HG02884 (cell line): ENCODE results near the gene DMKN.

Experiments used
- ATAC-seq: cut with Tn5 transposase; IDR thresholded peaks from one replicate; pipeline ENCODE4 v1.9.1; 2021; ENCODE audit warnings: mild to moderate bottlenecking, moderate library complexity; ENCODE audit not compliant: unreplicated experiment

DMKN gene, protein sequence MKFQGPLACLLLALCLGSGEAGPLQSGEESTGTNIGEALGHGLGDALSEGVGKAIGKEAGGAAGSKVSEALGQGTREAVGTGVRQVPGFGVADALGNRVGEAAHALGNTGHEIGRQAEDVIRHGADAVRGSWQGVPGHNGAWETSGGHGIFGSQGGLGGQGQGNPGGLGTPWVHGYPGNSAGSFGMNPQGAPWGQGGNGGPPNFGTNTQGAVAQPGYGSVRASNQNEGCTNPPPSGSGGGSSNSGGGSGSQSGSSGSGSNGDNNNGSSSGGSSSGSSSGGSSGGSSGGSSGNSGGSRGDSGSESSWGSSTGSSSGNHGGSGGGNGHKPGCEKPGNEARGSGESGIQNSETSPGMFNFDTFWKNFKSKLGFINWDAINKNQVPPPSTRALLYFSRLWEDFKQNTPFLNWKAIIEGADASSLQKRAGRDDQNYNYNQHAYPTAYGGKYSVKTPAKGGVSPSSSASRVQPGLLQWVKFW

GRCh38 chr19:35513628-35514281 is at the start of gene DMKN:
Gene DMKN (minus strand): TSS chr19:35513649. CDS start chr19:35513475, 174 bp downstream.
- ATAC-seq: no peak

GRCh38 chr19:35562776-35563175 is 49.3 kb upstream of the DMKN start:
- no peak for ATAC-seq

- ATAC-seq: no peak
Measured at GRCh38 chr19:35562336-35562735, 48.9 kb upstream of the DMKN start.

DNA sequence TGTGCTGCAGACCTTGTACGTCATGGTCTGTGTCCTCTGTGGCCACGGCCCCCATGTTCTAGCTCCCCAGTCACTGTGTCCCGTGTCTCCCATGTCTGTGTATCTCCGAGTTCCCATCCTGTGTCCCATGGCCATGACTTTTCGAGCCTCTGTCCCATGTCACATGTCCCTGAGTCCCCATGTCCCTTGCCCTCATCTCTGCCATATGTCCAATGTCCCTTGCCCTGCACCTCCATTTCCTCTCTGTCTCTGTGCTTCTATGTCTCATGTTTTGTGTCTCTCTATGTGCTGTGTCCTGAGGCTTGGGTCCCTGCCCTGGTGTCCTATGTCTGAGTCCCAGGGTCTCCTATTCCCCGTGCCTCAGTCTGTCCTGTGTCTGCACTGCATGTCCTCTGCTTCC is 48.0 kb upstream of the DMKN start:
- no peak for ATAC-seq

GRCh38 chr19:35560677-35561076 is 47.2 kb upstream of the DMKN start:
- ATAC-seq: no peak

DNA sequence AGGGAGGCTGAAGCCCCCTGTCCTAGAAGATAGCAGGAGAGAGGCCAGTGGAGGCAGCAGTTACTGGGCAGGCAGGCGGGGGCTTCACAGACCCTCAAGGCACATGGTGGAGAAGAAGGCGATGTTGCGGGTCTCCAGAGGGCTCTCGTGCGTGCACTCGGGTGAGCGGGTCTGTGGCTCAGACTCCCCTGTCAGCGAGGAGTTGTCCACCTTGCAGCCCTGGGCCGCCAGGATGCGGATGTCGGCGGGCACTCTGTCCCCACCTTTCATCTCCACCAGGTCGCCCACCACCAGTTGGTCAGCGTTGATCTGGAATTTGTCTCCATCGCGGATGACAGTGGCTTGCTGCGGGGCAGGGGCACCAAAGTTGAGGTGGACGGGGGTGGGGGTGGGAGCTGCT is 46.8 kb upstream of the DMKN start:
- ATAC-seq: no peak

DNA sequence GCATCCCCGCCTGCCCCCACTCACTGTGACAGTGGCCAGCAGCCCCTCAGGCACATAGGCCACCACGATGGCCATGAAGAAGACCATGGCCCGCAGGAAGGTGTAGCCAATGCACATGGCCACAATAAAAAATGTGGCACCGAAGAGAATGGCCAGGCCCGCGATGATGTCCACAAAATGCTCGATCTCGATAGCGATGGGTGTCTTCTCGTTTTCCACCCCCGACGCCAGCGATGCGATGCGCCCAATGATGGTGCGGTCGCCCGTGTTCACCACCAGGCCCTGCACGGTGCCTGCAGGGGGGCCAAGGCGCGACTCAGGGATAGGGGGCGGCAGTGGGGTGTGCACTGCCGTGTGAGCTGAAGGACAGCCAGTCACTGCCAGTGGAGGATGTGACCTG is 46.3 kb upstream of the DMKN start:
- no peak for ATAC-seq

GRCh38 chr19:35559281-35559659 is 45.8 kb upstream of the DMKN start:
- ATAC-seq: no peak

DNA sequence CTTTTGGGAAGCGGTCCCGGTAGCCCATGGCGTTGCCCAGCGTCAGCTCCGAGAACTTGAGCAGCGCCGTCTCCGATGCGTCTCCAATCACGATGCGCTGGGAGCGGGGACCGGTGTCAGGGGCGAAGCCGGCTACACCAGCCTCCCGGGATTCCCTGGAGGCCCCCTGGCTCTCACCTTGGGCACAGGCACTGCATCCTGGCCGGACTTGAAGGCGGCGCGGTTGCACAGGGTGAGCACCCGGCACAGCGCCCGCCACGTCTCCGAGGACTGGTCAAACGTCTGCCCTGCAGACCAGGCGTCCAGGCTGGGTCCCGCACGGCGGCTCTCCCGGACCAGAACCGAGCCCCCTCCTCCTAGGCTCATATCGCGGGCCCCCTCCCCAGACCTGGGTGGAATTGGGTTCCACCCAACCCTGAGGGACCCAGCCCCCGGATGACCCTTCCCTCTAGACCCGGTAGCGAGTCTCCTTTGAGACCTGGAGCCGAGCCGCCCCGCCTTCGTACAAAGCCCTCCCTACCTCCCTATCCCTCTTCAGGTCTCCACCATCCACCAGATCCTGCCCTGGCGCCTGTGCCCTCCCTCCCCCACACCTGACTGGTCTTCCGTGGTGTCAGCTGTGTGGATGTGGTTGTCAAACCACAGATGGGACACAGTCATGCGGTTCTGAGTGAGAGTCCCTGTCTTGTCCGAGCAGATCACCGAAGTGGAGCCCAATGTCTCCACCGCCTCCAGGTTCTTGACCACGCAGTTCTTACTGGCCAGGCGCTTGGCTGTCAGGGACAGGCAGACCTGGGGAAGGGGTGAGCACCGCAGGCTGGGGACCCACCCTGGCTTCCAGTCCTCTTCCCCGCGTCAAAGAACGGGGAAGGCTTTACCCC is 45.2 kb upstream of the DMKN start:
- ATAC-seq: no peak

DNA sequence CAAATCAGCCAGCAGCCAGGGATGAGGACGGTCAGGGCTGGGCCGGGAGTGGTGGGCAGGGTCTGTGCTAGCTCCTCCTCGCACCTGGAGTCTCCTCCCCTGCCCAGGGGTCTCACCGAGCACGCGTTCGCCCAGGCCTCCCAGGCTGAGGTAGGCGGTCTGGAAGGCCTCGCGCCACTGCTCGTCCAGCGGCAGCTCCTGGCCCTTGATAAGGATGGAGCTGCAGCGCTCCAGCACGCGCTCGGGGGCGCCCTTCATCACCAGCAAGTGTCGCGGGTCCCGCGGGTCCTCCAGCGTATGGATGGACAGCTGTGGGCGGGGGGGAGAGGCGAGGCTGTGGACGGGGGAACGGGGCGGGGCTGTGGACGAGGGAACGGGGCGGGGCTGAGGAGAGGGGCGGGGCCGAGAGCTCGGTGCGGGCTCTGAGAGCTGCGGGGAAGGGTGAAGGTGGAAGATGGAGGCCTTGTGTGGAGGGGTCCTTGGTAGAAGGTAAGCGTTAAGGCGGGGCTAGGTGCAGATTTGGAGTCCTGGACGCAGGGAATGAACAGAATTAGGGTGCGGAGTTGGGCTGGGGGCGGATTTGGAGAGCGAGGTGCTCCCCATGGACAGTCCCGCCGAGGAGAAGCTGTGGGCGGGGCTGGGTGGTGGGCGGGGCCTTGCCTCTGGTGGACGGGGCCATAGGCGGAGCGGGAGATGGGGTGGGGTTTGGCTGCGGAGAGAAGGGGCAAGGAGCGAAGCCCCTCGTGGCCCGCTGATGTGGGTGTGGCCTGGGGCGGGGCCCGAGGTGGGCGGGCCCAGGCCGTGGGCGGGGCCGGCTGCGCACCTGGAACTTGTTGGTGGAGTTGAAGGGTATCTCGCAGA is 44.3 kb upstream of the DMKN start:
- no peak for ATAC-seq

DNA sequence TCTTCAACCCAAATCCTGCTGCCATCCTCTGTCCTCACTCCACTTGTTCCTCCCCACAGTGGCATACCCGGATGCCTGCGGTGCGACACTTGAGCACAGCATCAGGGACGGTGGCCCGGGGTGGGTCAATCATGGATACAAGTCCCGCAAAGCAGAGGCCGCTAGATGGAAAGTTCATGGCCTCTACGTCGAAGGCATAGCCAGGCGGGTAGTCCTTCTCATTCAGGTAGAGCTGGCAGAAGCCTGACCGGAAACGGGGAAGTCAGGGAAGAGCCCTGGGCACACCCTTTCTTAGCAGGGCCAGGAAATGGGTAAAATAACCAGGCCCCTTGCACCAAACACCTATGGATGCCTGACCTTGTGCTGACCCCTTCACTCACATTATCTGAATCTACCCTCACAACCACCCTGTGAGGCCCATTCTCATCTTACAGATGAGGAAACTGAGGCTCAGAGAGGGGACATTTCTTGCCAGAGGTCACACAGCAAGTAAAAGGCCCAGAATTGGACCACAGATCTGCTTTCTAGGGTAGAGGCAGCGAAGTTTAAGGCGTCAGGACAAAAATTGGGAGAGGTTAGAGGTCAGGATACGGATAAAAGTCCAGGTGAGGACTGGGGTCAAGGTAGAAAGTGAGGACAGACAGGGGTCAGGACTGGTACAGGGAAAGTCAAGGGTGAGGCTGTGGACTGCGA is 43.5 kb upstream of the DMKN start:
- no peak for ATAC-seq

DNA sequence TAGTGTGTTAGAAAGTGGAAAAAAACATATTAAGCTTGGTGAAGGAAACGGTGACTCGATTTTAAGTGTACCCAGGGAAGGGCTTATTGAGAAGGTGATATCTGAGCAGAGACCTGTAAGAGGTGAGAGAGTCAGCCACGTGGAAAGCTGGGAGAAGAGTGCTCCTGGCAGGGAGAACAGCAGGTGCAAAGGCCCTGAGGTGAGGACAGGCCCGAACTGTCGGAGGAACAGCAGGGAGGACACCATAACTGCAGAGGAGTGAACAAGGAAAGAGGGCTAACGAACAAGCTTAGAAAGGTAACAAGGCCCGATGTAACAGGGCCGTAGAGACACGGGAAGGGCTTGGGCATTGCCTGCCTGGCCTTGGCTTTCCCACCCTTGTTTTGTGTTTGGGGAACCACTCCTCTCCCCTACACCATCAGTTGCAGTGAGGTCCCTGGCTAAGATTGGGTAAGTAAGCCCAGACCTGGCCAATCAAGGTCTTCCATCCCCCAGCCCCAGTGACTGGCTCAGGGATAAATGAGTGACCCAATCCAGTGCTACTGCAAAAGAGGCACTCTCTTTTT is 42.7 kb upstream of the DMKN start:
- ATAC-seq: no peak

DNA sequence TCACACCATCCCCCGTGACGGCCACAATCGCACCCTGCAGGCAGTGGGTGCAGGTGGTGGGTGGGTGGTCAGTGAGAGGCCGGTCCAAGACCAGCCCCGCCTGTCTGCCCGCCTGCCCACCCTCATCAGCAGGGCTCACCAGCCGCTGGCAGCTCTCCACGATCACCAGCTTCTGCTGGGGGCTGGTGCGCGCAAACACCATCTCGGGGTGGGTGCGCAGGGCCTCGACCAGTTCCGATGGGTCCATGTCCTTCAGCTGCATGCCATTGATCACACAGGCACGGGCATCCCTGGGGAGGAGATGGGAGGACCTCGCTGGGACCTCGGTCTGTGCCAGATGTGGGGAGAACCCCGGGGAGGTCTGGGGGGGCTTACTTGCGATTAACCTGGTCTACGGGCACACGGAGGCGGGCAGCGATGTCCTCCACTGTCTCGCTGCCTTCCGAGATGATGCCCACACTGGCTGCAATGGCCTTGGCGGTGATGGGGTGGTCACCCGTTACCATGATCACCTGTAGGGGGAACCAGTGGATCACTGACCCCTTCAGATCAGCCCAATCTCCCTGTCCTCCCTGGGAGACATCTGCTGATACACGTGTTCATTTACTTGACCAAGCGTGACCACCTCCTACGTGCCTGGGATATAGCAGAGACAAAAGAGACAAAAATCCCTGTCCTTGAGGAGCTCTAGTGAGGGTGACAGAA is 42.0 kb upstream of the DMKN start:
- ATAC-seq: no peak

DNA sequence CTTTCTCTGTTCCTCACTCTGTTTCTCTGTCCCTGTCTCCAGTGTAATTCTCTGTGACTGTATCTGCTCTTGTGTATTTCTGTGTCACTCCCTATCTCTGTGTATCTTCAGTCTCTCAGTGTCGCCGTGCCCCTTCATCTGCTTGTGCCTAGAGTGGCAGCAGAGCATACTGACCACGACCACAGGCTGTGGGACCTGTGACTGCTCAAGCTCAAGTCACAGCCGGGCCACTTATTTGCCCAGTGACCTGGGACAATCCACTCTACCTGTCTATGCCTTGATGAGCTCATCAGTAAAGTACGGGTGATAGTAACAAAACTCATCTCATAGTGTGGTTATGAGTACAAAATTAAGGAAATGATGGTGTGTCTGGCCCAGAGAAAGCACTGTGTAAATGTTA is 40.6 kb upstream of the DMKN start:
- ATAC-seq: no peak

DNA sequence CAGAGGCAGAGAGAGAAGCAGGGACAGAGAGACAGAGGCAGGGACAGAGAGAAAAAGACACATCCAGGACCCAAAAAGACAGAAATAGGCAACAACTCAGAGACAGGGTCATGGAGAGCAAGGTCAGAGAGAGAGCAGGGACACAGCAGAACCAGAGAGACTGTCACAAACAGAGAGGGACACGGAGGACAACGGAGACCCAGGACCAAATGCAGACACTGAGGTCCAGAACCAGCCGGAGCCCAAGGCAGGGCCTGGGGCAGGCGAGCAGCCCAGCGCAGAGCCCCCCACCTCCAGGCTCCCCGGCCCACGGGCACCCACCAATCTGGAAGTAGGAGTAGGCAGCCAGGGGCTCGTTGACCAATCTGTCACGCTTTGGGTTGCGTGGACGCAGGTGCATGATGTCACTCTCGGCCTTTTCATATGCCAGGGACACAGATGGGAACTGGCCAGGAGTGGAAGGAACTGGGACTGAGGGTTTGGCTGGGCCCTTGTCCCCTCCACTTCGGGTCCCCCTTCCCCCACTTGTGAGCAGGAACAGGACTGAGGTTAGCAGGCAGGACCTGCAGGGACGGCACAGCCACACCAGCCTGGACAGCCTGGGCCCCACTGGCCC is 40.0 kb upstream of the DMKN start:
- ATAC-seq: no peak

DNA sequence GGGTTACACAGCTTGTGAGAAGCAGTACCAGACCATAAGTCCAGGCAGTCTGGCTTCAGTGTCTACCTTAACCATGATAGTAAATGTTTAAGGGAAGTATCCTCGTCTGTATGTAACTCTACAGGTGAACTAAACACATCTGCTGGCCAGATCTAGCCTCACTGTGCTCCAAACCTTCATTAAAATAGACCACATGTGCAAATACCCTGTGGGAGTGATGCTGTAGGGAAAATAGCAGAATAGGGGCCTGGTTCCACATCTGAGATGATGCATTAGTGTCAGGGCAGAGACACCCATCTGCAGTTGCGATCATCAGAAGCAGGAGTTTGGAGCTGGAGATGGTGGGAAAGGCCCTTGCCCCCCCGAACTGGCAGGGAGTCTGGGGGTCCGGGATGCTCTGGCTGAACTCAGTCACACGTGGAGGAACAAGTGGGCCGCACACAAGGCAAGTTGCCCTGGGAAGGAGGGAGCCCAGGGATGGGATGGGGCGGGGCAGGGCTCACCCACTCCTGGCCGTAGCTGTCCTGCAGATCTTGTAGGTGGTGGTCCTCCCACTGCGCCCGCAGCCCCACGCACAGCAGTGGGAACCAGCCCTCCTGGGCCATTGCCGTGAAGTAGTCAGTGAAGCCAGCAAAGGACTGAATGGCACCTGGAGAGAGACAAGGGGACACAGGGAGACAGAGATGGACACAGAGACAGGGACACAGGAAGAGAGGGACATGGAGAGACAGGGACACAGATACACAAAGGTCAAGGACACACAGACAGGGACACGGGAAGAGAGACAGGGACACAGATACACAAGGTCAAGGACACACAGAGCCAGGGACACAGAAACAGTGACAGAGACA is 39.3 kb upstream of the DMKN start:
- ATAC-seq: no peak

DNA sequence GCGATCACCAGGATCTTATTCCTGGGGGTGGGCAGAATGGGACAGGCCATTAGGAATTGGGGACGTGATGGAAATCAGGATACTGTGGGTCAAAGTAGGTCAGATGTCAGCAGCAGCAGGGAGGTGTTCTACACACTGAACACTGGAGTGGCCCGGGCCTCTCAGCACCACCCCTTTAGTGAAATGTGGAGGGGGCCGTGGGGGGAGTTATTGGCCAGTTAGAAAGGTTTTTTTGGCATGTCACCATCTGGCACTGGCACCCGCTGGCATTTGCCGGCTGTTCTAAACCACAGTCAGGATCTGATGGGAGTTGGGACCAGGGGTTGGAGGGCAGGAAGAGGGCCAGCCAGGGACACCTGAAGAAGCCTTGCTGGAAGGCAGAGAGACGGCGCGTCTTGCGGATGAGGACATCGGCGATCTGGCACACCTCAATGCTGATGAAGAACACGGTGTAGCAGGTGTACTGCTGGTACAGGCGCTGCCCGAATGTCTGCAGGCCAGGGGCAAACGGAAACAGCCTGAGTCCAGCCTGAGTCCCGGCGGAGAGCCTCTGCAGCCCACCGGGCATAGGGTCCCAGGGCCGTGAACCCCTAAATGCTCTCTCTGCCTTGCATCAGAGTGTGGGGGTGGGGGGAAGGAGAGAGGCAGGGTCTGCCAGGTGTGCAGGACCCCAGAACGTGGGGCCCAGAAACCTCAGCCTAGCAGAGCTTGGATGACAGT is 37.8 kb upstream of the DMKN start:
- ATAC-seq: no peak
